Measurements from ENCODE around the gene PRKCZ. TPM values are rescaled to one million over a fixed set of nuclear protein-coding genes. Genes with fewer than 3 reads are reported as not detected.

Gene PRKCZ
- total and polyA plus RNA-seq, 4 donors: 4.8 to 9.9 (median 8.4) TPM

- Histone ChIP-seq H3K27me3 (ENCODE audit: control insufficient read depth in 4 of 4, insufficient read depth in 4 of 4, low read length in 3 of 4) (no peaks in the 10 kb centered on the region), H3K9me3 (ENCODE audit: control insufficient read depth in 4 of 4, low read length in 3 of 4) (no peaks in the 10 kb centered on the region), H3K9ac (ENCODE audit: low read depth in 1 of 2, low read length in 2 of 2) (no peak overlapping the region), H3K27ac (ENCODE audit: low read depth in 1 of 2, low read length in 2 of 2) (no peak overlapping the region), H3K36me3 (ENCODE audit: control insufficient read depth in 4 of 4, insufficient read depth in 3 of 4, low read depth in 1 of 4, low read length in 3 of 4) (peaks cover 0 to 4% (median 2%) of the 10 kb centered on the region in 4 donors), H3K4me3 (ENCODE audit: low read depth in 1 of 3, low read length in 3 of 3) (no peak overlapping the region), H3K4me1 (ENCODE audit: control insufficient read depth in 4 of 4, insufficient read depth in 4 of 4, low read length in 3 of 4) (peaks cover 0 to 3% (median 1%) of the 10 kb centered on the region in 4 donors)
- no peak for DNase-seq (ENCODE audit: low spot score)
- TF ChIP-seq CTCF (IDR thresholded peaks at IDR 0.05; ENCODE audit: low read depth, low read length, missing input control) (peak; percentile 24), SP1 (IDR thresholded peaks at IDR 0.05) (no peak)
- 89% methylated on average over 33 of the region's 33 CpGs for WGBS
Observed at GRCh38 chr1:2108213-2108876, 58.1 kb downstream of the PRKCZ start.

- Histone ChIP-seq H3K27ac (ENCODE audit: low read depth in 1 of 2, low read length in 2 of 2) (no peak overlapping the region), H3K9me3 (ENCODE audit: control insufficient read depth in 4 of 4, low read length in 3 of 4) (no peaks in the 10 kb centered on the region), H3K4me1 (ENCODE audit: control insufficient read depth in 4 of 4, insufficient read depth in 4 of 4, low read length in 3 of 4) (peaks cover 0 to 3% (median 1%) of the 10 kb centered on the region in 4 donors), H3K4me3 (ENCODE audit: low read depth in 1 of 3, low read length in 3 of 3) (no peak overlapping the region), H3K9ac (ENCODE audit: low read depth in 1 of 2, low read length in 2 of 2) (no peak overlapping the region), H3K36me3 (ENCODE audit: control insufficient read depth in 4 of 4, insufficient read depth in 3 of 4, low read depth in 1 of 4, low read length in 3 of 4) (peaks cover 0 to 4% (median 2%) of the 10 kb centered on the region in 4 donors), H3K27me3 (ENCODE audit: control insufficient read depth in 4 of 4, insufficient read depth in 4 of 4, low read length in 3 of 4) (no peaks in the 10 kb centered on the region)
- TF ChIP-seq HNF4G (IDR thresholded peaks at IDR 0.05): no peak
- no peak for TF ChIP-seq REST (IDR thresholded peaks at IDR 0.05)
- no peak for TF ChIP-seq ZBTB33 (IDR thresholded peaks at IDR 0.05)
- no peak for TF ChIP-seq FOXA2 (IDR thresholded peaks at IDR 0.05)
- TF ChIP-seq YY1 (IDR thresholded peaks at IDR 0.05): no peak
- TF ChIP-seq CTCF (IDR thresholded peaks at IDR 0.05; ENCODE audit: low read depth, low read length, missing input control): no peak
- TF ChIP-seq FOXA1 (IDR thresholded peaks at IDR 0.05): no peak
- no peak for TF ChIP-seq GABPA (IDR thresholded peaks at IDR 0.05 in 1 of 2, conservative IDR thresholded peaks at IDR 0.05 in 1 of 2)
- no peak for TF ChIP-seq NR2F2 (IDR thresholded peaks at IDR 0.05)
- TF ChIP-seq RXRA (IDR thresholded peaks at IDR 0.05): no peak
- TF ChIP-seq MAX (IDR thresholded peaks at IDR 0.05): no peak
- no peak for TF ChIP-seq SP1 (IDR thresholded peaks at IDR 0.05)
- no peak for DNase-seq (ENCODE audit: low spot score)
- WGBS: 91% methylated on average over 28 of the region's 28 CpGs
Observed at GRCh38 chr1:2108877-2109580, 58.8 kb downstream of the PRKCZ start.
